GM06990 (cell line): ENCODE data around the gene ARHGAP25.
A peak's percentile ranks its signal among the peaks of the same experiment; 100 is the strongest.

Source experiments
- DNase-seq: peaks from one replicate; pipeline ENCODE4 v3.0.0-alpha.2; 2011; ENCODE audit not compliant: insufficient read length; ENCODE audit errors: extremely low read depth
- H3K27me3 ChIP-seq: replicated peaks from 2 replicates; pipeline ENCODE4 v1.6.0; 2011; ENCODE audit warnings: low read length; ENCODE audit not compliant: control insufficient read depth, insufficient read depth
- H3K36me3 ChIP-seq: 2 replicates; pipeline ENCODE4 v1.5.1; 2011; ENCODE audit warnings: low read length; ENCODE audit not compliant: control insufficient read depth, insufficient read depth
- H3K4me3 ChIP-seq: replicated peaks from 2 replicates; pipeline ENCODE4 v1.5.1; 2011; ENCODE audit warnings: low read depth, mild to moderate bottlenecking, control low read depth, low read length
- CTCF ChIP-seq: IDR thresholded peaks from 2 replicates; pipeline ENCODE4 v1.5.1; 2011; ENCODE audit warnings: low read length, control low read depth, mild to moderate bottlenecking, inconsistent platforms; ENCODE audit not compliant: insufficient read depth, poor library complexity, severe bottlenecking

Gene ARHGAP25

DNA sequence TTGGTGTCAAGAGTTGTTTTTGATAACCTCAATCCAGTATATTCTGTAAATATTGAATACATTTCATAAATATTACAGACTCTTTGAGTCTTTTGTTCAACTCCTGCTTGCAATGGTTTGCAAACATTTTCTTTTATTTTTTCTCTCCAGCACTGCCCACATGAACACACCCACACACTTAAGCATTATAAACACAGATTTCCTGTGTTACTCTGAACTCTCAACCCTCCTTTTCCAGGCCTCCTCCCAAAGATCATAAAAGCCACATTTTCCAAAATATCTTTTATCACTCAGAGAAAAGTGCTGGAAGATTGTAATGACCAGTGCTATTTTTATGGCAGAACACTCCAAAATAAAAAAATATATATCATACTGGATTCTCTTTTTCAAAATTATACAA, 20.5 kb downstream of the ARHGAP25 start:
- no peak overlapping the region for H3K4me3 ChIP-seq
- H3K27me3 ChIP-seq, result no peaks in the 10 kb centered on the region
- H3K36me3 ChIP-seq, result no peaks in the 10 kb centered on the region
- DNase-seq, result no peak
- no peak for TF ChIP-seq CTCF

DNA sequence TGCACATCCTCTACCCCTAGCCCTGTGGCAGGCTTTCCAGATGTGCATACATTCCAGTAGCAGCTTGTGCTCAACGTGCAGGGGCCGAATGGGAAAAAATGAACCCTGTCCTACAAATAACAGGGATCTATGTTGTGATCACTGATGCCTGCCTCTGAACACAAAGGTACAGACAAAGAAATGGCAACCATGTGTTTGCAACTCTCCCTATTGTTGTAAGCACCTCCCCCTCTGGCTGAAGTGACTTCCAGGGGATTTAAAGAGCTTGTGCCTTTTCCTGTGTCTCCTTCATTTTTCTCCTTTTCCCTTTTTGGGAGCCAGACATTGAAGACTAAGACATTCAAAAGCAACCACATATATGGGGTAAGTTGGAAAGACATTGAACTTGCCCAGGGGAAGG, 21.6 kb downstream of the ARHGAP25 start:
- Histone ChIP-seq H3K36me3 (no peaks in the 10 kb centered on the region), H3K27me3 (no peaks in the 10 kb centered on the region), H3K4me3 (no peak overlapping the region)
- DNase-seq, result no peak
- TF ChIP-seq CTCF, result no peak

DNA sequence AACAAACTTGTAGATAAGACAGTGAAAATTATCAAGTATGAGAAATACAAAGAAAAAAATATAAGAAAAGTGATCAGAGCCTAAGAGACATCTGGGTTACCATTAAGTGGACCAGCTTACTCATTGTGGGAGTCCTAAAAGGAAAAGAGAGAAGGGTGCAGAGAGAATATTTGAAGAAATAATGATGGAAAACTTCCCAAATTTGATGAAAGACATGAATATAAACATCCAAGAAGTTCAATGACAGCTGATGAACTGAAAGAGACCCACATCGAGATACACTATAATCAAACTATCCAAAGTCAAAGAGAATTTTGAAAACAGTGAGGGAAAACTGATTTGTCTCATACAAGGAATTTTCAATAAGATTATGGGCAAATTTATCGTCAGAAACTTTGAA, 22.5 kb downstream of the ARHGAP25 start:
- no peak for TF ChIP-seq CTCF
- Histone ChIP-seq H3K36me3 (no peaks in the 10 kb centered on the region), H3K27me3 (no peaks in the 10 kb centered on the region), H3K4me3 (no peak overlapping the region)
- DNase-seq, result no peak

GRCh38 chr2:68762100-68762499, 27.5 kb downstream of the ARHGAP25 start:
- Histone ChIP-seq H3K4me3 (no peak overlapping the region), H3K27me3 (no peaks in the 10 kb centered on the region; the same call in 1 of the 2 replicates), H3K36me3 (no peaks in the 10 kb centered on the region)
- DNase-seq, result no peak
- no peak for TF ChIP-seq CTCF

DNA sequence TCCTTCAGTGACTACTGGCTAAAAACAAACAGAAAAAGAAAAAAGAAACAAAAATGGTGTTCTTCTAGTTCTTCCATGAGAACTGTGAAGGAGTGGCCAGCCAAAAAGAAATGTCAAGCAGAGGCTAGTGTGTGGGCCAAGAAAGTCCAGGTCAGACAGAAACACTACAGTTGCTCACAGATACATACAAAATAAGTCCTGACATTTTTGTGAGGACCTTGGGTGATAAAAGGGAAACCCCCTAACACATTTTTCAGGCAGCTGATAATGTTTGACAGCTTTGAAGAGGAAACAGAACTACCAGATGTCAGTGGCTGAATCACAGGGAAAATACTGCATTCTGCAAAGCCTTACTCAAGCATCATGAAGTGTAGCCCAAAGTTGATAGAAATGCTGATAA, 28.1 kb downstream of the ARHGAP25 start:
- Histone ChIP-seq H3K27me3 (no peaks in the 10 kb centered on the region; the same call in 1 of the 2 replicates), H3K36me3 (no peaks in the 10 kb centered on the region), H3K4me3 (no peak overlapping the region)
- peak; percentile 20 for DNase-seq
- TF ChIP-seq CTCF, result no peak
